ENCODE measurements around the gene SCO1. TPM values are rescaled to one million over a fixed set of nuclear protein-coding genes. Genes with fewer than 3 reads are reported as not detected.

SCO1 gene
- total and polyA plus RNA-seq, 2 of the 4 experiments (the other 2 are of a cell fraction): 17.0 to 21.7 TPM

DNA sequence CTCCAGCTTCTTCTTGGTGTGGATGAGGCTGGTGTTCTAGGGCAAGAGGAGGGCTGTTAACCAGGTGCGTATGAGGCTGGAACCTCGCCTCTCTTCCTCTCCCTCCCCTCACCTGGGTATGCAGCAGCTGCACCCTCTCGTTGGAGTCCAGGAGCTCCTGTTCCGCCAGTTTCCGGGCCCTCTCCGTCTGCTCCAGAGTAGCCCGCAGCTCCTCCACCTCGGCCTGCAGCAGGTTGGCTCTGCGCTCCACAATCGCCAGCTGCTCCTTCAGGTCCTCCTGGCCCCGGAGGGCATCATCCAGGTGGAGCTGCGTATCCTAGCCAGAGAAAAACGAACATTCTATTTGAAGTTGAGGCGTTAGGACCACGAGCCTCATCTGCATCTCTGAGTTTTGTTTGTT is 65.6 kb downstream of the SCO1 start:
- DNase-seq (no peak), ATAC-seq (ENCODE audit: low read depth) (no peak)
- no peak overlapping the region for H2AK9ac ChIP-seq (replicated peaks; ENCODE audit: low read depth, low read length, poor library complexity)
- no peak overlapping the region for H3K56ac ChIP-seq (ENCODE audit: extremely low read depth, insufficient read depth, low read length)
- no peak overlapping the region for H3K4me2 ChIP-seq (ENCODE audit: low read depth, low read length)
- no peaks in the 10 kb centered on the region for H3K4me1 ChIP-seq (ENCODE audit: control insufficient read depth, insufficient read depth, low read length)
- no peak overlapping the region for H3K23ac ChIP-seq (ENCODE audit: low read depth, low read length)
- H4K20me1 ChIP-seq (ENCODE audit: insufficient read depth, low read length): no peaks in the 10 kb centered on the region
- no CpG with 5 or more reads among the region's 15 CpGs for WGBS, 2 experiments (ENCODE audit: extremely low coverage in 2 of 2, insufficient read length in 1 of 2)
- dilution Hi-C loops (cut with HindIII; ENCODE audit: low sequenced_read_pairs, unreplicated experiment) (no loop called here), intact Hi-C loops (cut with micrococcal nuclease) (loop anchor here (1.0 to 5.0 kb wide), 2 partner anchors 214 to 1306 kb away; no protein-coding TSS in a partner anchor), in situ Hi-C loops (cut with MboI; ENCODE audit: low sequenced_read_pairs) (no loop called here)
- H4K5ac ChIP-seq (ENCODE audit: low read depth, low read length): no peak overlapping the region
- no peak overlapping the region for H2AK5ac ChIP-seq (ENCODE audit: low read depth, low read length)
- CTCF ChIA-PET: interaction anchor here (2.2 kb wide), 1 partner anchor 15 kb away, joined by 8 read pairs; no protein-coding TSS in a partner anchor
- H4K91ac ChIP-seq (ENCODE audit: insufficient read depth, low read depth, low read length): no peak overlapping the region
- no peak overlapping the region for H3K18ac ChIP-seq (ENCODE audit: low read depth, low read length)
- H2BK20ac ChIP-seq (ENCODE audit: low read depth, low read length): no peak overlapping the region
- BruUV-seq (replicated peaks): no TSS peak
- H3K9ac ChIP-seq (ENCODE audit: low read depth, low read length): no peak overlapping the region
- no peak overlapping the region for H2BK120ac ChIP-seq (ENCODE audit: low read depth, low read length)
- TF ChIP-seq, protein P1, sequence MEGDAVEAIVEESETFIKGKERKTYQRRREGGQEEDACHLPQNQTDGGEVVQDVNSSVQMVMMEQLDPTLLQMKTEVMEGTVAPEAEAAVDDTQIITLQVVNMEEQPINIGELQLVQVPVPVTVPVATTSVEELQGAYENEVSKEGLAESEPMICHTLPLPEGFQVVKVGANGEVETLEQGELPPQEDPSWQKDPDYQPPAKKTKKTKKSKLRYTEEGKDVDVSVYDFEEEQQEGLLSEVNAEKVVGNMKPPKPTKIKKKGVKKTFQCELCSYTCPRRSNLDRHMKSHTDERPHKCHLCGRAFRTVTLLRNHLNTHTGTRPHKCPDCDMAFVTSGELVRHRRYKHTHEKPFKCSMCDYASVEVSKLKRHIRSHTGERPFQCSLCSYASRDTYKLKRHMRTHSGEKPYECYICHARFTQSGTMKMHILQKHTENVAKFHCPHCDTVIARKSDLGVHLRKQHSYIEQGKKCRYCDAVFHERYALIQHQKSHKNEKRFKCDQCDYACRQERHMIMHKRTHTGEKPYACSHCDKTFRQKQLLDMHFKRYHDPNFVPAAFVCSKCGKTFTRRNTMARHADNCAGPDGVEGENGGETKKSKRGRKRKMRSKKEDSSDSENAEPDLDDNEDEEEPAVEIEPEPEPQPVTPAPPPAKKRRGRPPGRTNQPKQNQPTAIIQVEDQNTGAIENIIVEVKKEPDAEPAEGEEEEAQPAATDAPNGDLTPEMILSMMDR (conservative IDR thresholded peaks at IDR 0.05; ENCODE audit: low read depth, low read length): no peak
- TF ChIP-seq, protein P2, sequence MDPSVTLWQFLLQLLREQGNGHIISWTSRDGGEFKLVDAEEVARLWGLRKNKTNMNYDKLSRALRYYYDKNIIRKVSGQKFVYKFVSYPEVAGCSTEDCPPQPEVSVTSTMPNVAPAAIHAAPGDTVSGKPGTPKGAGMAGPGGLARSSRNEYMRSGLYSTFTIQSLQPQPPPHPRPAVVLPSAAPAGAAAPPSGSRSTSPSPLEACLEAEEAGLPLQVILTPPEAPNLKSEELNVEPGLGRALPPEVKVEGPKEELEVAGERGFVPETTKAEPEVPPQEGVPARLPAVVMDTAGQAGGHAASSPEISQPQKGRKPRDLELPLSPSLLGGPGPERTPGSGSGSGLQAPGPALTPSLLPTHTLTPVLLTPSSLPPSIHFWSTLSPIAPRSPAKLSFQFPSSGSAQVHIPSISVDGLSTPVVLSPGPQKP (IDR thresholded peaks at IDR 0.05; ENCODE audit: borderline replicate concordance, low read depth, low read length): no peak
- TF ChIP-seq SMC3 (IDR thresholded peaks at IDR 0.05; ENCODE audit: low read depth, low read length) (no peak), RAD21 (IDR thresholded peaks at IDR 0.05; ENCODE audit: low read length) (no peak), MAFK (IDR thresholded peaks at IDR 0.05; ENCODE audit: low read depth, low read length) (no peak), CEBPB (IDR thresholded peaks at IDR 0.05; ENCODE audit: low read depth, low read length) (no peak), CHD1 (IDR thresholded peaks at IDR 0.05; ENCODE audit: low read depth, low read length) (no peak), RFX5 (IDR thresholded peaks at IDR 0.05; ENCODE audit: low read depth, low read length) (no peak), FOS (IDR thresholded peaks at IDR 0.05; ENCODE audit: low read depth, low read length) (no peak), POLR2A (IDR thresholded peaks at IDR 0.05; ENCODE audit: low read depth, low read length) (no peak), MAZ (IDR thresholded peaks at IDR 0.05; ENCODE audit: borderline replicate concordance, low read depth, low read length) (no peak), RCOR1 (IDR thresholded peaks at IDR 0.05; ENCODE audit: insufficient replicate concordance, low read length) (no peak), BHLHE40 (IDR thresholded peaks at IDR 0.05; ENCODE audit: low read depth, low read length) (no peak), NFE2L2 (IDR thresholded peaks at IDR 0.05; ENCODE audit: low read depth, low read length) (no peak), MXI1 (IDR thresholded peaks at IDR 0.05; ENCODE audit: borderline replicate concordance, low read depth, low read length) (no peak)
- TF ChIP-seq, protein P3, sequence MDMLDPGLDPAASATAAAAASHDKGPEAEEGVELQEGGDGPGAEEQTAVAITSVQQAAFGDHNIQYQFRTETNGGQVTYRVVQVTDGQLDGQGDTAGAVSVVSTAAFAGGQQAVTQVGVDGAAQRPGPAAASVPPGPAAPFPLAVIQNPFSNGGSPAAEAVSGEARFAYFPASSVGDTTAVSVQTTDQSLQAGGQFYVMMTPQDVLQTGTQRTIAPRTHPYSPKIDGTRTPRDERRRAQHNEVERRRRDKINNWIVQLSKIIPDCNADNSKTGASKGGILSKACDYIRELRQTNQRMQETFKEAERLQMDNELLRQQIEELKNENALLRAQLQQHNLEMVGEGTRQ (IDR thresholded peaks at IDR 0.05; ENCODE audit: low read depth, low read length): no peak
- H3K4ac ChIP-seq (ENCODE audit: low read depth, low read length): no peak overlapping the region
- no peak overlapping the region for H3K4me3 ChIP-seq (ENCODE audit: insufficient read depth, low read depth, low read length)
- H2BK15ac ChIP-seq (ENCODE audit: low read depth, low read length): no peak overlapping the region
- H4K8ac ChIP-seq (ENCODE audit: low read depth in 2 of 2, low read length in 2 of 2): no peak overlapping the region
- POLR2A ChIA-PET (ENCODE audit: unreplicated experiment): no interaction called here
- no peak overlapping the region for H3K27ac ChIP-seq (ENCODE audit: insufficient read depth, low read length)
- no peak overlapping the region for H3K14ac ChIP-seq (replicated peaks; ENCODE audit: low read depth, low read length)
- no peak overlapping the region for H2BK5ac ChIP-seq (ENCODE audit: low read depth, low read length, poor library complexity, severe bottlenecking)
- peaks cover 3% of the 10 kb centered on the region; the same call in 1 of the 2 replicates for H3K9me1 ChIP-seq (ENCODE audit: insufficient read depth, low read length)
- H3K79me1 ChIP-seq (ENCODE audit: low read depth in 1 of 2, low read length in 2 of 2): no peaks in the 10 kb centered on the region
- H3K27me3 ChIP-seq (ENCODE audit: control insufficient read depth, insufficient read depth, low read length): no peaks in the 10 kb centered on the region
- no peaks in the 10 kb centered on the region for H3K36me3 ChIP-seq (ENCODE audit: control insufficient read depth, insufficient read depth, low read length)
- no peaks in the 10 kb centered on the region for H3K9me3 ChIP-seq (ENCODE audit: control insufficient read depth, insufficient read depth, low read length)
- no peak overlapping the region for H2AFZ ChIP-seq (replicated peaks; ENCODE audit: low read length, poor library complexity)
